Activated CD8-positive, alpha-beta T cell treated with anti-CD3 and anti-CD28 coated beads for 36 hours (primary cell): ENCODE data around the gene CRIM1. TPM values are rescaled to one million over a fixed set of nuclear protein-coding genes. Genes with fewer than 3 reads are reported as not detected.

ENCODE experiments used
- ATAC-seq: fragments of 200-7000 bp; cut with Tn5 transposase; one replicate; pipeline ENCODE4 v1.10.0; 2021; ENCODE audit warnings: mild to moderate bottlenecking, moderate library complexity
- CTCF ChIA-PET: fragments of 350-600 bp; sonication (Branson Sonifier 250); formaldehyde crosslinking; loops from one replicate; lab custom pipeline; 2021; ENCODE audit warnings: antibody characterized with exemption; lab: Charles Lee
- POLR2A ChIA-PET: fragments of 350-600 bp; sonication (Branson Sonifier 250); formaldehyde crosslinking; loops from one replicate; lab custom pipeline; 2021; ENCODE audit warnings: antibody characterized with exemption; lab: Charles Lee
- DNase-seq: peaks from one replicate; pipeline ENCODE4 v3.0.0-alpha.2; 2020
- H3K27ac Mint-ChIP-seq: one replicate; pipeline ENCODE4 v1.8.0; 2021; ENCODE audit warnings: mild to moderate bottlenecking, mixed read lengths
- H3K27me3 Mint-ChIP-seq: one replicate; pipeline ENCODE4 v1.8.0; 2021; ENCODE audit warnings: mixed read lengths
- H3K36me3 Mint-ChIP-seq: one replicate; pipeline ENCODE4 v1.8.0; 2021; ENCODE audit warnings: low read depth, mixed read lengths
- H3K4me1 Mint-ChIP-seq: one replicate; pipeline ENCODE4 v1.8.0; 2021; ENCODE audit warnings: low read depth, mixed read lengths
- H3K4me3 Mint-ChIP-seq: one replicate; pipeline ENCODE4 v1.8.0; 2021; ENCODE audit warnings: mild to moderate bottlenecking, moderate library complexity, mixed read lengths
- H3K9me3 Mint-ChIP-seq: one replicate; pipeline ENCODE4 v1.8.0; 2021; ENCODE audit warnings: mixed read lengths
- CTCF ChIP-seq: fragments of 200-600 bp; IDR thresholded peaks from one replicate; pipeline ENCODE4 v1.8.0; 2022; ENCODE audit warnings: antibody characterized with exemption, mild to moderate bottlenecking
- intact Hi-C: fragments of 100-400 bp; cut with micrococcal nuclease; formaldehyde crosslinking; loops from one replicate; pipeline ENCODE4 v1.10.0; 2022
- total RNA-seq, 2 experiments: library from RNA; stranded (reverse); gene quantifications; one replicate each; pipeline ENCODE4 v1.2.3, GENCODE V29; 2021

Gene CRIM1
- total RNA-seq, 2 experiments from 2014 or later, result 14.4 to 15.9 TPM

GRCh38 chr2:36355890-36356297 lies 316 bp downstream of the CRIM1 start:
- H3K27me3 Mint-ChIP-seq, result peaks cover 39% of the 10 kb centered on the region
- ChIA-PET CTCF (interaction anchor here (0.8 kb wide), 1 partner anchor 15 kb away, joined by 3 read pairs; no protein-coding TSS in a partner anchor), POLR2A (interaction anchor here (0.6 to 2.2 kb wide), 2 partner anchors 115 to 277 kb away, joined by 4 to 5 read pairs; no protein-coding TSS in a partner anchor)
- peak; percentile 28 for ATAC-seq
- no peak for DNase-seq
- TF ChIP-seq CTCF, result no peak
- peak overlapping the region; percentile 97 for H3K4me3 Mint-ChIP-seq
- peaks cover 30% of the 10 kb centered on the region for H3K4me1 Mint-ChIP-seq
- H3K36me3 Mint-ChIP-seq, result no peaks in the 10 kb centered on the region
- H3K27ac Mint-ChIP-seq, result no peak overlapping the region
- intact Hi-C loops, result loop anchor here (10.0 kb wide), 2 partner anchors 381 to 429 kb away; no protein-coding TSS in a partner anchor
- H3K9me3 Mint-ChIP-seq, result no peaks in the 10 kb centered on the region

GRCh38 chr2:36356298-36356989 lies 866 bp downstream of the CRIM1 start:
- ATAC-seq, result peak; percentile 28

GRCh38 chr2:36356990-36357846 lies 1.6 kb downstream of the CRIM1 start:
- intact Hi-C loops, result loop anchor here (10.0 kb wide), 2 partner anchors 382 to 428 kb away; no protein-coding TSS in a partner anchor
- H3K4me3 Mint-ChIP-seq, result peak overlapping the region; percentile 97
- CTCF ChIA-PET, result no interaction called here
- H3K27ac Mint-ChIP-seq, result peak overlapping the region; percentile 84
- H3K9me3 Mint-ChIP-seq, result no peaks in the 10 kb centered on the region
- ATAC-seq (peak; percentile 61), DNase-seq (peak; percentile 68)
- no peaks in the 10 kb centered on the region for H3K36me3 Mint-ChIP-seq
- POLR2A ChIA-PET, result interaction anchor here (1.5 to 2.2 kb wide), 2 partner anchors 12 to 116 kb away, joined by 3 to 5 read pairs; no protein-coding TSS in a partner anchor
- peaks cover 30% of the 10 kb centered on the region for H3K4me1 Mint-ChIP-seq
- peaks cover 46% of the 10 kb centered on the region for H3K27me3 Mint-ChIP-seq
- no peak for TF ChIP-seq CTCF

More at GRCh38 chr2:36356298-36356989, 866 bp downstream of the CRIM1 start:
- peak; percentile 56 for DNase-seq
- intact Hi-C loops, result loop anchor here (10.0 kb wide), 2 partner anchors 382 to 428 kb away; no protein-coding TSS in a partner anchor
- Mint-ChIP-seq H3K36me3 (no peaks in the 10 kb centered on the region), H3K4me1 (peaks cover 30% of the 10 kb centered on the region), H3K4me3 (peak overlapping the region; percentile 97), H3K9me3 (no peaks in the 10 kb centered on the region), H3K27me3 (peaks cover 44% of the 10 kb centered on the region), H3K27ac (peak overlapping the region; percentile 61)
- CTCF ChIA-PET, result interaction anchor here (0.8 kb wide), 1 partner anchor 15 kb away, joined by 3 read pairs; no protein-coding TSS in a partner anchor
- POLR2A ChIA-PET, result interaction anchor here (0.6 to 2.2 kb wide), 2 partner anchors 116 to 276 kb away, joined by 4 to 5 read pairs; no protein-coding TSS in a partner anchor
- TF ChIP-seq CTCF, result no peak

GRCh38 chr2:36357847-36358659 lies 2.5 kb downstream of the CRIM1 start:
- ATAC-seq (peak; percentile 15), DNase-seq (no peak)
- Mint-ChIP-seq H3K27me3 (peaks cover 46% of the 10 kb centered on the region), H3K36me3 (no peaks in the 10 kb centered on the region), H3K4me3 (peak overlapping the region; percentile 97), H3K27ac (peak overlapping the region; percentile 84), H3K9me3 (no peaks in the 10 kb centered on the region), H3K4me1 (peaks cover 29% of the 10 kb centered on the region)
- POLR2A ChIA-PET, result interaction anchor here (1.5 to 2.2 kb wide), 2 partner anchors 11 to 117 kb away, joined by 3 to 5 read pairs; no protein-coding TSS in a partner anchor
- peak; percentile 17 for TF ChIP-seq CTCF
- CTCF ChIA-PET, result no interaction called here
- intact Hi-C loops, result loop anchor here (10.0 kb wide), 2 partner anchors 383 to 427 kb away; no protein-coding TSS in a partner anchor
